ENCODE results near the gene SYTL2. TPM values are rescaled to one million over a fixed set of nuclear protein-coding genes. Genes with fewer than 3 reads are reported as not detected.

SYTL2 gene
- total and polyA plus RNA-seq, 4 donors = 2.6 to 27.4 (median 4.4) TPM

- TF ChIP-seq CTCF (IDR thresholded peaks at IDR 0.05; ENCODE audit: low read depth, low read length, missing input control) = no peak
- TF ChIP-seq YY1 (IDR thresholded peaks at IDR 0.05) = no peak
Measured at GRCh38 chr11:85787809-85788760, 22.9 kb downstream of the SYTL2 start (continued).

GRCh38 chr11:85787168-85787567 is 23.8 kb downstream of the SYTL2 start:
- Histone ChIP-seq H3K9me3 (ENCODE audit: control insufficient read depth in 4 of 4, low read length in 3 of 4) (peaks cover 0 to 3% (median under 1%) of the 10 kb centered on the region in 4 donors), H3K27me3 (ENCODE audit: control insufficient read depth in 4 of 4, insufficient read depth in 4 of 4, low read length in 3 of 4) (no peaks in the 10 kb centered on the region), H3K27ac (ENCODE audit: low read depth in 1 of 2, low read length in 2 of 2) (no peak overlapping the region), H3K4me3 (ENCODE audit: low read depth in 1 of 3, low read length in 3 of 3) (no peak overlapping the region), H3K4me1 (ENCODE audit: control insufficient read depth in 4 of 4, insufficient read depth in 4 of 4, low read length in 3 of 4) (no peaks in the 10 kb centered on the region), H3K9ac (ENCODE audit: low read depth in 1 of 2, low read length in 2 of 2) (no peak overlapping the region), H3K36me3 (ENCODE audit: control insufficient read depth in 4 of 4, insufficient read depth in 3 of 4, low read depth in 1 of 4, low read length in 3 of 4) (no peaks in the 10 kb centered on the region)
- DNase-seq (ENCODE audit: low spot score) = no peak
- 97% methylated on average over 1 of the region's 1 CpG for WGBS
- TF ChIP-seq MAX (IDR thresholded peaks at IDR 0.05) (no peak), YY1 (IDR thresholded peaks at IDR 0.05) (no peak)

GRCh38 chr11:85784480-85785265 is 26.3 kb downstream of the SYTL2 start:
- DNase-seq (ENCODE audit: low spot score) = no peak
- Histone ChIP-seq H3K9ac (ENCODE audit: low read depth in 1 of 2, low read length in 2 of 2) (no peak overlapping the region), H3K27me3 (ENCODE audit: control insufficient read depth in 4 of 4, insufficient read depth in 4 of 4, low read length in 3 of 4) (no peaks in the 10 kb centered on the region), H3K9me3 (ENCODE audit: control insufficient read depth in 4 of 4, low read length in 3 of 4) (peaks cover 0 to 3% (median under 1%) of the 10 kb centered on the region in 4 donors), H3K27ac (ENCODE audit: low read depth in 1 of 2, low read length in 2 of 2) (no peak overlapping the region), H3K4me1 (ENCODE audit: control insufficient read depth in 4 of 4, insufficient read depth in 4 of 4, low read length in 3 of 4) (no peaks in the 10 kb centered on the region), H3K36me3 (ENCODE audit: control insufficient read depth in 4 of 4, insufficient read depth in 3 of 4, low read depth in 1 of 4, low read length in 3 of 4) (no peaks in the 10 kb centered on the region), H3K4me3 (ENCODE audit: low read depth in 1 of 3, low read length in 3 of 3) (no peak overlapping the region)
- WGBS = 89% methylated on average over 6 of the region's 6 CpGs
- TF ChIP-seq SP1 (IDR thresholded peaks at IDR 0.05) (no peak), JUND (IDR thresholded peaks at IDR 0.05) (no peak), CTCF (IDR thresholded peaks at IDR 0.05; ENCODE audit: low read depth, low read length, missing input control) (no peak), RAD21 (IDR thresholded peaks at IDR 0.05) (no peak), GABPA (IDR thresholded peaks at IDR 0.05 in 1 of 2, conservative IDR thresholded peaks at IDR 0.05 in 1 of 2) (no peak), HNF4A (conservative IDR thresholded peaks at IDR 0.05) (no peak), EGR1 (IDR thresholded peaks at IDR 0.05; ENCODE audit: low read depth in 2 of 2) (no peak), HNF4G (IDR thresholded peaks at IDR 0.05) (no peak), NR2F2 (IDR thresholded peaks at IDR 0.05) (no peak), REST (IDR thresholded peaks at IDR 0.05) (no peak), FOXA2 (IDR thresholded peaks at IDR 0.05) (no peak), ZBTB33 (IDR thresholded peaks at IDR 0.05) (no peak), RXRA (IDR thresholded peaks at IDR 0.05) (no peak), ATF3 (IDR thresholded peaks at IDR 0.05) (no peak)

Data from liver (tissue), 9 donors.